BLaER1 treated with 17β-estradiol and CSF1 and Interleukin-3, amounts not matched to agents 10 nM and 100 nM (cell line): ENCODE data around the gene SIGLEC10.
A peak's percentile ranks its signal among the peaks of the same experiment; 100 is the strongest.
"Not testable (repeated sequence)": the region's sequence is repeated elsewhere in the genome, so short reads cannot be mapped to it uniquely, and the experiment has no call there.

Experiments used
- H3K27ac ChIP-seq, 11 experiments: shearing (Covaris generic); formaldehyde crosslinking; 2 replicates each; pipeline ENCODE4 v1.8.1; 2022
- H3K27me3 ChIP-seq, 11 experiments: shearing (Covaris generic); formaldehyde crosslinking; 2 replicates each; pipeline ENCODE4 v1.8.1; 2022
- H3K36me3 ChIP-seq, 11 experiments: shearing (Covaris generic); formaldehyde crosslinking; 2 replicates each; pipeline ENCODE4 v1.8.1; 2022
- H3K4me1 ChIP-seq, 10 experiments: shearing (Covaris generic); formaldehyde crosslinking; 2 replicates each; pipeline ENCODE4 v1.8.1; 2022
- H3K4me2 ChIP-seq, 11 experiments: shearing (Covaris generic); formaldehyde crosslinking; 2 replicates each; pipeline ENCODE4 v1.8.1; 2022
- H3K4me3 ChIP-seq, 10 experiments: shearing (Covaris generic); formaldehyde crosslinking; 2 replicates each; pipeline ENCODE4 v1.8.1; 2022
- H3K9ac ChIP-seq, 11 experiments: shearing (Covaris generic); formaldehyde crosslinking; 2 replicates each; pipeline ENCODE4 v1.8.1; 2022
- H3K9me3 ChIP-seq, 11 experiments: shearing (Covaris generic); formaldehyde crosslinking; replicated peaks in 1 of 11; 2 replicates each; pipeline ENCODE4 v1.8.1; 2022
- H4K20me1 ChIP-seq, 11 experiments: shearing (Covaris generic); formaldehyde crosslinking; 2 replicates each; pipeline ENCODE4 v1.8.1; 2022
- Cebpa-rat ChIP-seq, 11 experiments: shearing (Covaris generic); IDR thresholded peaks; 2 replicates each; pipeline ENCODE4 v1.8.1; 2022

SIGLEC10 gene

GRCh38 chr19:51427201-51427600, 9.8 kb upstream of the SIGLEC10 start:
- Histone ChIP-seq H3K9ac (no peak overlapping the region), H3K27ac (no peak overlapping the region), H3K4me1 (peaks cover 0 to 36% (median 5%) of the 10 kb centered on the region in 10 experiments; a peak in 12 of 20 replicates), H3K36me3 (no peaks in the 10 kb centered on the region), H3K9me3 (peaks cover 0 to 10% (median 0%) of the 10 kb centered on the region in 11 experiments; a peak in 4 of 22 replicates), H3K4me3 (no peak overlapping the region), H3K4me2 (peak overlapping the region in 4 of 11 experiments; percentile 19 to 57 (median 40); a peak in 8 of 22 replicates), H3K27me3 (peaks cover 0 to 4% (median 0%) of the 10 kb centered on the region in 11 experiments; a peak in 1 of 22 replicates), H4K20me1 (no peaks in the 10 kb centered on the region; a peak in 2 of 22 replicates)
- TF ChIP-seq Cebpa-rat (IDR thresholded peaks at IDR 0.05) = no peak

GRCh38 chr19:51422053-51422448, 4.6 kb upstream of the SIGLEC10 start:
- peaks cover 0 to 13% (median 6%) of the 10 kb centered on the region in 11 experiments; a peak in 11 of 22 replicates for H3K27me3 ChIP-seq
- H3K4me2 ChIP-seq = peak overlapping the region; percentile 67 to 94 (median 84); a peak in 19 of 22 replicates
- no peaks in the 10 kb centered on the region for H3K9me3 ChIP-seq
- no peak overlapping the region for H3K4me3 ChIP-seq
- no peak for TF ChIP-seq Cebpa-rat (IDR thresholded peaks at IDR 0.05)
- H3K36me3 ChIP-seq = no peaks in the 10 kb centered on the region
- peaks cover 0 to 5% (median 0%) of the 10 kb centered on the region in 11 experiments; a peak in 2 of 22 replicates for H4K20me1 ChIP-seq
- no peak overlapping the region for H3K27ac ChIP-seq
- peaks cover 33 to 55% (median 47%) of the 10 kb centered on the region in 10 experiments for H3K4me1 ChIP-seq
- H3K9ac ChIP-seq = no peak overlapping the region

GRCh38 chr19:51421229-51422052, 4.0 kb upstream of the SIGLEC10 start:
- Histone ChIP-seq H3K4me2 (peak overlapping the region; percentile 67 to 94 (median 84)), H3K4me1 (peaks cover 38 to 57% (median 52%) of the 10 kb centered on the region in 10 experiments), H3K27ac (no peak overlapping the region), H3K27me3 (peaks cover 0 to 13% (median 6%) of the 10 kb centered on the region in 11 experiments; a peak in 11 of 22 replicates), H3K4me3 (peak overlapping the region in 1 of 10 experiments; percentile 35; a peak in 2 of 20 replicates), H3K9ac (peak overlapping the region in 4 of 11 experiments; percentile 4 to 33 (median 18); a peak in 2 of 22 replicates), H3K36me3 (no peaks in the 10 kb centered on the region), H3K9me3 (no peaks in the 10 kb centered on the region), H4K20me1 (peaks cover 0 to 5% (median 0%) of the 10 kb centered on the region in 11 experiments; a peak in 2 of 22 replicates)
- no peak for TF ChIP-seq Cebpa-rat (IDR thresholded peaks at IDR 0.05)

- Histone ChIP-seq H3K27me3 (peaks cover 0 to 13% (median 6%) of the 10 kb centered on the region in 11 experiments; a peak in 11 of 22 replicates), H3K4me2 (peak overlapping the region; percentile 67 to 94 (median 84); a peak in 20 of 22 replicates)
These were observed 3.1 kb upstream of the SIGLEC10 start for GRCh38 chr19:51420511-51420910.

GRCh38 chr19:51418707-51419106, 1.3 kb upstream of the SIGLEC10 start:
- Histone ChIP-seq H3K9ac (no peak overlapping the region), H3K9me3 (no peaks in the 10 kb centered on the region), H3K4me1 (peaks cover 41 to 68% (median 62%) of the 10 kb centered on the region in 10 experiments), H4K20me1 (peaks cover 0 to 5% (median 0%) of the 10 kb centered on the region in 11 experiments; a peak in 1 of 22 replicates), H3K4me3 (no peak overlapping the region; a peak in 1 of 20 replicates), H3K36me3 (peaks cover 0 to 18% (median 7%) of the 10 kb centered on the region in 11 experiments; a peak in 10 of 22 replicates), H3K27me3 (peaks cover 0 to 13% (median 6%) of the 10 kb centered on the region in 11 experiments; a peak in 11 of 22 replicates), H3K4me2 (peak overlapping the region in 9 of 11 experiments; percentile 80 to 98 (median 91); a peak in 17 of 22 replicates), H3K27ac (peak overlapping the region in 2 of 11 experiments; percentile 21 to 82; a peak in 2 of 22 replicates)
- no peak for TF ChIP-seq Cebpa-rat (IDR thresholded peaks at IDR 0.05)

More at GRCh38 chr19:51420511-51420910, 3.1 kb upstream of the SIGLEC10 start:
- H4K20me1 ChIP-seq, H3K27ac ChIP-seq, H3K9me3 ChIP-seq, H3K4me3 ChIP-seq, H3K9ac ChIP-seq, H3K36me3 ChIP-seq: not testable (repeated sequence)
- peaks cover 41 to 64% (median 61%) of the 10 kb centered on the region in 10 experiments for H3K4me1 ChIP-seq

GRCh38 chr19:51417810-51418157, 342 bp upstream of the SIGLEC10 start:
- Histone ChIP-seq H3K4me3 (peak overlapping the region in 7 of 10 experiments; percentile 52 to 67 (median 54); a peak in 7 of 20 replicates), H3K9ac (peak overlapping the region; percentile 56 to 83 (median 77); a peak in 21 of 22 replicates), H3K36me3 (peaks cover 0 to 27% (median 13%) of the 10 kb centered on the region in 11 experiments; a peak in 10 of 22 replicates), H3K9me3 (no peaks in the 10 kb centered on the region), H3K4me2 (peak overlapping the region; percentile 80 to 98 (median 91)), H4K20me1 (peaks cover 0 to 5% (median 0%) of the 10 kb centered on the region in 11 experiments; a peak in 1 of 22 replicates), H3K4me1 (peaks cover 41 to 68% (median 62%) of the 10 kb centered on the region in 10 experiments), H3K27me3 (peaks cover 0 to 13% (median 6%) of the 10 kb centered on the region in 11 experiments; a peak in 11 of 22 replicates), H3K27ac (peak overlapping the region; percentile 70 to 88 (median 82); a peak in 21 of 22 replicates)
- TF ChIP-seq Cebpa-rat (IDR thresholded peaks at IDR 0.05) = no peak

- Histone ChIP-seq H3K4me1 (peaks cover 37 to 64% (median 59%) of the 10 kb centered on the region in 10 experiments), H3K9ac (peak overlapping the region; percentile 51 to 83 (median 77); a peak in 21 of 22 replicates), H3K36me3 (peaks cover 0 to 34% (median 14%) of the 10 kb centered on the region in 11 experiments; a peak in 11 of 22 replicates), H3K4me3 (peak overlapping the region in 9 of 10 experiments; percentile 28 to 67 (median 54); a peak in 15 of 20 replicates), H3K27ac (peak overlapping the region; percentile 70 to 88 (median 82); a peak in 21 of 22 replicates), H3K4me2 (peak overlapping the region; percentile 80 to 98 (median 91)), H3K27me3 (peaks cover 0 to 11% (median 6%) of the 10 kb centered on the region in 11 experiments; a peak in 11 of 22 replicates)
- not testable (repeated sequence) for H4K20me1 ChIP-seq, H3K9me3 ChIP-seq
These were observed 1.0 kb downstream of the SIGLEC10 start for GRCh38 chr19:51416422-51416821.

- Histone ChIP-seq H3K27me3 (no peaks in the 10 kb centered on the region), H3K4me2 (no peak overlapping the region; a peak in 1 of 22 replicates), H3K9ac (0 out of 22 replicates have a peak overlapping the region, but pooled peaks of 1 of the 11 experiments have one; percentile 13), H3K27ac (peak overlapping the region in 1 of 11 experiments; percentile 87; a peak in 1 of 22 replicates), H3K4me1 (peaks cover 28 to 51% (median 46%) of the 10 kb centered on the region in 10 experiments), H4K20me1 (no peaks in the 10 kb centered on the region), H3K9me3 (no peaks in the 10 kb centered on the region), H3K36me3 (peaks cover 0 to 41% (median 21%) of the 10 kb centered on the region in 11 experiments; a peak in 11 of 22 replicates), H3K4me3 (no peak overlapping the region)
- TF ChIP-seq Cebpa-rat (IDR thresholded peaks at IDR 0.05) = no peak
These were observed 2.3 kb downstream of the SIGLEC10 start for GRCh38 chr19:51415187-51415586.
